ENCODE measurements around the gene ARHGAP15.

DNA sequence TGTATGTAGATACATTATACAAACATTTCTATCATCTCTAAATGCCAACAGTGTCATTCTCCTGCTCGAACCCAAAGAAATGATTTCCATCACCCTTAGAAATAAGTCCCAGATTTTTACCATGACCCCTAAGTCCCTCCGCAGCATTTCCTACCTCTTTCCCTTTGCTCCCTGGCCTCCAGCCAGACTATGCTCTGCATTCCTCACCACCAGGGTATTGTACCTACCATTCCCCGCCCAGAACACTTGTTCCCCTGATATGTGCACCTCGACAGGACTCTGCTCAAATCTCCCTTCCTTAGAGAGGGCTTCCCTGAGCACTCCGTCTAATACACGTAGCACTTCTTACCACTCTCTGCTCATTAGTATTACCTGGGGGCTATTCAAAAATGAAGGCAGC, 630.2 kb downstream of the ARHGAP15 start:
- TF ChIP-seq, protein P1, sequence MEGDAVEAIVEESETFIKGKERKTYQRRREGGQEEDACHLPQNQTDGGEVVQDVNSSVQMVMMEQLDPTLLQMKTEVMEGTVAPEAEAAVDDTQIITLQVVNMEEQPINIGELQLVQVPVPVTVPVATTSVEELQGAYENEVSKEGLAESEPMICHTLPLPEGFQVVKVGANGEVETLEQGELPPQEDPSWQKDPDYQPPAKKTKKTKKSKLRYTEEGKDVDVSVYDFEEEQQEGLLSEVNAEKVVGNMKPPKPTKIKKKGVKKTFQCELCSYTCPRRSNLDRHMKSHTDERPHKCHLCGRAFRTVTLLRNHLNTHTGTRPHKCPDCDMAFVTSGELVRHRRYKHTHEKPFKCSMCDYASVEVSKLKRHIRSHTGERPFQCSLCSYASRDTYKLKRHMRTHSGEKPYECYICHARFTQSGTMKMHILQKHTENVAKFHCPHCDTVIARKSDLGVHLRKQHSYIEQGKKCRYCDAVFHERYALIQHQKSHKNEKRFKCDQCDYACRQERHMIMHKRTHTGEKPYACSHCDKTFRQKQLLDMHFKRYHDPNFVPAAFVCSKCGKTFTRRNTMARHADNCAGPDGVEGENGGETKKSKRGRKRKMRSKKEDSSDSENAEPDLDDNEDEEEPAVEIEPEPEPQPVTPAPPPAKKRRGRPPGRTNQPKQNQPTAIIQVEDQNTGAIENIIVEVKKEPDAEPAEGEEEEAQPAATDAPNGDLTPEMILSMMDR (IDR thresholded peaks at IDR 0.05) = no peak
- TF ChIP-seq ZFX (IDR thresholded peaks at IDR 0.05; ENCODE audit: borderline replicate concordance) = no peak

All from 22Rv1 (cell line).